Measurements from ENCODE around the gene SWAP70. TPM values are rescaled to one million over a fixed set of nuclear protein-coding genes. Genes with fewer than 3 reads are reported as not detected.
A peak's percentile ranks its signal among the peaks of the same experiment; 100 is the strongest.

SWAP70 gene
- total and polyA plus RNA-seq, 10 of the 15 experiments (the other 5 are each of a cell fraction or from before 2014, with no cell fraction given): 20.6 to 62.4 (median 41.7) TPM

DNA sequence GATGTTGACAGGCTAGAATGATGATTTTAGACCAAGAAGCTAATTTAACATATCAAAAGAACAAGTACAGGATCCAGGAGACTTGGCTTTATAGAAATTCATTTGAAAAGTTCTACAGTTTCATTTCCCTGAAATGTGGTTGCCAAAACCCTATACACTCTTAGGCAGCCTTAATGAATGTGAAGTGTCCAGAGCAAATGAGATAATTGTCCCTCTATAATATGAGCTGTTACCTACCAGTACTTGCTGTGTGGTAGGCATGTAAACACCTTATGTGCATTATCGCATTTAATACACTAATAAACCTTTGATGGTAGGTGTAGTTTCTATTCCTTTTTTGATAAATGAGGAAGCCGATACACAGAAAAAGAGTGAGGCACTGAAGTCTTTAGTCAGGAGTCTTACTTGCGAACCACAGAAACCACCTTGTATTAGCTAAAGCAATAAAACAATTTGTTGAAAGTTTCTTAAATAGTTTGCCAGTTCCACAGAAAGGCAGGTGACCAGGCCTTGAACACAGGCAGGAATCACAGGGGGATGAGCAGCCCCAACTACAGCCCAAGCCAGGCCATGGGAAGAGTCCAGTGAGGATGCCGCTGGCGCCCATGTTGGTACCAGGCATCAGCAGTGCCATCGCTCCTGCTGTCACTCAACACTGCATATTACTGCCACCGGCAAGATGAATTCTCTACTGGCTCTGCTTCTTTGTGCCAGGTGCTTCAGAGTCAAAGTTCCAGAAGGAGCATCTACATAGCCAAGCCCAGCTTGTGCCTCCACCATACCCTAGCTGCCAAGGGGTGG is 81.7 kb downstream of the SWAP70 start (continued):
- TF ChIP-seq, protein P1, sequence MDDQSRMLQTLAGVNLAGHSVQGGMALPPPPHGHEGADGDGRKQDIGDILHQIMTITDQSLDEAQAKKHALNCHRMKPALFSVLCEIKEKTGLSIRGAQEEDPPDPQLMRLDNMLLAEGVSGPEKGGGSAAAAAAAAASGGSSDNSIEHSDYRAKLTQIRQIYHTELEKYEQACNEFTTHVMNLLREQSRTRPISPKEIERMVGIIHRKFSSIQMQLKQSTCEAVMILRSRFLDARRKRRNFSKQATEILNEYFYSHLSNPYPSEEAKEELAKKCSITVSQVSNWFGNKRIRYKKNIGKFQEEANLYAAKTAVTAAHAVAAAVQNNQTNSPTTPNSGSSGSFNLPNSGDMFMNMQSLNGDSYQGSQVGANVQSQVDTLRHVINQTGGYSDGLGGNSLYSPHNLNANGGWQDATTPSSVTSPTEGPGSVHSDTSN (IDR thresholded peaks at IDR 0.05; ENCODE audit: insufficient replicate concordance, low read depth, low read length): peak; percentile 46
- TF ChIP-seq KDM1A (IDR thresholded peaks at IDR 0.05; ENCODE audit: borderline replicate concordance) (no peak), DPF2 (IDR thresholded peaks at IDR 0.05) (peak; percentile 97), LARP7 (IDR thresholded peaks at IDR 0.05) (no peak), SIN3A (IDR thresholded peaks at IDR 0.05; ENCODE audit: low read depth, low read length) (no peak), MYB (IDR thresholded peaks at IDR 0.05; ENCODE audit: borderline replicate concordance, low read depth, low read length) (no peak), NBN (IDR thresholded peaks at IDR 0.05) (0 out of 2 replicates have a peak, but pooled peaks have one; percentile 48), MXI1 (IDR thresholded peaks at IDR 0.05; ENCODE audit: low read depth, low read length) (no peak), BHLHE40 (IDR thresholded peaks at IDR 0.05; ENCODE audit: borderline replicate concordance in 1 of 2, low read depth in 2 of 2, low read length in 1 of 2) (peak; percentile 64 to 65; a peak in 3 of 4 replicates), NFIC (IDR thresholded peaks at IDR 0.05; ENCODE audit: low read depth, low read length) (peak; percentile 83), ZNF622 (IDR thresholded peaks at IDR 0.05) (no peak)
- TF ChIP-seq, protein P2, sequence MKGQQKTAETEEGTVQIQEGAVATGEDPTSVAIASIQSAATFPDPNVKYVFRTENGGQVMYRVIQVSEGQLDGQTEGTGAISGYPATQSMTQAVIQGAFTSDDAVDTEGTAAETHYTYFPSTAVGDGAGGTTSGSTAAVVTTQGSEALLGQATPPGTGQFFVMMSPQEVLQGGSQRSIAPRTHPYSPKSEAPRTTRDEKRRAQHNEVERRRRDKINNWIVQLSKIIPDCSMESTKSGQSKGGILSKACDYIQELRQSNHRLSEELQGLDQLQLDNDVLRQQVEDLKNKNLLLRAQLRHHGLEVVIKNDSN (IDR thresholded peaks at IDR 0.05; ENCODE audit: borderline replicate concordance, extremely low read length, insufficient read depth, low read depth, low read length): no peak
- TF ChIP-seq, protein P3, sequence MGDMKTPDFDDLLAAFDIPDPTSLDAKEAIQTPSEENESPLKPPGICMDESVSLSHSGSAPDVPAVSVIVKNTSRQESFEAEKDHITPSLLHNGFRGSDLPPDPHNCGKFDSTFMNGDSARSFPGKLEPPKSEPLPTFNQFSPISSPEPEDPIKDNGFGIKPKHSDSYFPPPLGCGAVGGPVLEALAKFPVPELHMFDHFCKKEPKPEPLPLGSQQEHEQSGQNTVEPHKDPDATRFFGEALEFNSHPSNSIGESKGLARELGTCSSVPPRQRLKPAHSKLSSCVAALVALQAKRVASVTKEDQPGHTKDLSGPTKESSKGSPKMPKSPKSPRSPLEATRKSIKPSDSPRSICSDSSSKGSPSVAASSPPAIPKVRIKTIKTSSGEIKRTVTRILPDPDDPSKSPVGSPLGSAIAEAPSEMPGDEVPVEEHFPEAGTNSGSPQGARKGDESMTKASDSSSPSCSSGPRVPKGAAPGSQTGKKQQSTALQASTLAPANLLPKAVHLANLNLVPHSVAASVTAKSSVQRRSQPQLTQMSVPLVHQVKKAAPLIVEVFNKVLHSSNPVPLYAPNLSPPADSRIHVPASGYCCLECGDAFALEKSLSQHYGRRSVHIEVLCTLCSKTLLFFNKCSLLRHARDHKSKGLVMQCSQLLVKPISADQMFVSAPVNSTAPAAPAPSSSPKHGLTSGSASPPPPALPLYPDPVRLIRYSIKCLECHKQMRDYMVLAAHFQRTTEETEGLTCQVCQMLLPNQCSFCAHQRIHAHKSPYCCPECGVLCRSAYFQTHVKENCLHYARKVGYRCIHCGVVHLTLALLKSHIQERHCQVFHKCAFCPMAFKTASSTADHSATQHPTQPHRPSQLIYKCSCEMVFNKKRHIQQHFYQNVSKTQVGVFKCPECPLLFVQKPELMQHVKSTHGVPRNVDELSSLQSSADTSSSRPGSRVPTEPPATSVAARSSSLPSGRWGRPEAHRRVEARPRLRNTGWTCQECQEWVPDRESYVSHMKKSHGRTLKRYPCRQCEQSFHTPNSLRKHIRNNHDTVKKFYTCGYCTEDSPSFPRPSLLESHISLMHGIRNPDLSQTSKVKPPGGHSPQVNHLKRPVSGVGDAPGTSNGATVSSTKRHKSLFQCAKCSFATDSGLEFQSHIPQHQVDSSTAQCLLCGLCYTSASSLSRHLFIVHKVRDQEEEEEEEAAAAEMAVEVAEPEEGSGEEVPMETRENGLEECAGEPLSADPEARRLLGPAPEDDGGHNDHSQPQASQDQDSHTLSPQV (IDR thresholded peaks at IDR 0.05): no peak; the same call in 1 of the 2 replicates
- TF ChIP-seq, protein P4, sequence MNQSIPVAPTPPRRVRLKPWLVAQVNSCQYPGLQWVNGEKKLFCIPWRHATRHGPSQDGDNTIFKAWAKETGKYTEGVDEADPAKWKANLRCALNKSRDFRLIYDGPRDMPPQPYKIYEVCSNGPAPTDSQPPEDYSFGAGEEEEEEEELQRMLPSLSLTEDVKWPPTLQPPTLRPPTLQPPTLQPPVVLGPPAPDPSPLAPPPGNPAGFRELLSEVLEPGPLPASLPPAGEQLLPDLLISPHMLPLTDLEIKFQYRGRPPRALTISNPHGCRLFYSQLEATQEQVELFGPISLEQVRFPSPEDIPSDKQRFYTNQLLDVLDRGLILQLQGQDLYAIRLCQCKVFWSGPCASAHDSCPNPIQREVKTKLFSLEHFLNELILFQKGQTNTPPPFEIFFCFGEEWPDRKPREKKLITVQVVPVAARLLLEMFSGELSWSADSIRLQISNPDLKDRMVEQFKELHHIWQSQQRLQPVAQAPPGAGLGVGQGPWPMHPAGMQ (IDR thresholded peaks at IDR 0.05; ENCODE audit: borderline replicate concordance): no peak
- TF ChIP-seq, protein P5, sequence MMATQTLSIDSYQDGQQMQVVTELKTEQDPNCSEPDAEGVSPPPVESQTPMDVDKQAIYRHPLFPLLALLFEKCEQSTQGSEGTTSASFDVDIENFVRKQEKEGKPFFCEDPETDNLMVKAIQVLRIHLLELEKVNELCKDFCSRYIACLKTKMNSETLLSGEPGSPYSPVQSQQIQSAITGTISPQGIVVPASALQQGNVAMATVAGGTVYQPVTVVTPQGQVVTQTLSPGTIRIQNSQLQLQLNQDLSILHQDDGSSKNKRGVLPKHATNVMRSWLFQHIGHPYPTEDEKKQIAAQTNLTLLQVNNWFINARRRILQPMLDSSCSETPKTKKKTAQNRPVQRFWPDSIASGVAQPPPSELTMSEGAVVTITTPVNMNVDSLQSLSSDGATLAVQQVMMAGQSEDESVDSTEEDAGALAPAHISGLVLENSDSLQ (IDR thresholded peaks at IDR 0.05): peak; percentile 89
- TF ChIP-seq, protein P6, sequence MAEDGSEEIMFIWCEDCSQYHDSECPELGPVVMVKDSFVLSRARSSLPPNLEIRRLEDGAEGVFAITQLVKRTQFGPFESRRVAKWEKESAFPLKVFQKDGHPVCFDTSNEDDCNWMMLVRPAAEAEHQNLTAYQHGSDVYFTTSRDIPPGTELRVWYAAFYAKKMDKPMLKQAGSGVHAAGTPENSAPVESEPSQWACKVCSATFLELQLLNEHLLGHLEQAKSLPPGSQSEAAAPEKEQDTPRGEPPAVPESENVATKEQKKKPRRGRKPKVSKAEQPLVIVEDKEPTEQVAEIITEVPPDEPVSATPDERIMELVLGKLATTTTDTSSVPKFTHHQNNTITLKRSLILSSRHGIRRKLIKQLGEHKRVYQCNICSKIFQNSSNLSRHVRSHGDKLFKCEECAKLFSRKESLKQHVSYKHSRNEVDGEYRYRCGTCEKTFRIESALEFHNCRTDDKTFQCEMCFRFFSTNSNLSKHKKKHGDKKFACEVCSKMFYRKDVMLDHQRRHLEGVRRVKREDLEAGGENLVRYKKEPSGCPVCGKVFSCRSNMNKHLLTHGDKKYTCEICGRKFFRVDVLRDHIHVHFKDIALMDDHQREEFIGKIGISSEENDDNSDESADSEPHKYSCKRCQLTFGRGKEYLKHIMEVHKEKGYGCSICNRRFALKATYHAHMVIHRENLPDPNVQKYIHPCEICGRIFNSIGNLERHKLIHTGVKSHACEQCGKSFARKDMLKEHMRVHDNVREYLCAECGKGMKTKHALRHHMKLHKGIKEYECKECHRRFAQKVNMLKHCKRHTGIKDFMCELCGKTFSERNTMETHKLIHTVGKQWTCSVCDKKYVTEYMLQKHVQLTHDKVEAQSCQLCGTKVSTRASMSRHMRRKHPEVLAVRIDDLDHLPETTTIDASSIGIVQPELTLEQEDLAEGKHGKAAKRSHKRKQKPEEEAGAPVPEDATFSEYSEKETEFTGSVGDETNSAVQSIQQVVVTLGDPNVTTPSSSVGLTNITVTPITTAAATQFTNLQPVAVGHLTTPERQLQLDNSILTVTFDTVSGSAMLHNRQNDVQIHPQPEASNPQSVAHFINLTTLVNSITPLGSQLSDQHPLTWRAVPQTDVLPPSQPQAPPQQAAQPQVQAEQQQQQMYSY (CRISPR knock-in tag; IDR thresholded peaks at IDR 0.05): no peak

All from GM12878 (cell line).